Measurements from ENCODE around the gene TRIM58. TPM values are rescaled to one million over a fixed set of nuclear protein-coding genes. Genes with fewer than 3 reads are reported as not detected.

TRIM58 gene, protein sequence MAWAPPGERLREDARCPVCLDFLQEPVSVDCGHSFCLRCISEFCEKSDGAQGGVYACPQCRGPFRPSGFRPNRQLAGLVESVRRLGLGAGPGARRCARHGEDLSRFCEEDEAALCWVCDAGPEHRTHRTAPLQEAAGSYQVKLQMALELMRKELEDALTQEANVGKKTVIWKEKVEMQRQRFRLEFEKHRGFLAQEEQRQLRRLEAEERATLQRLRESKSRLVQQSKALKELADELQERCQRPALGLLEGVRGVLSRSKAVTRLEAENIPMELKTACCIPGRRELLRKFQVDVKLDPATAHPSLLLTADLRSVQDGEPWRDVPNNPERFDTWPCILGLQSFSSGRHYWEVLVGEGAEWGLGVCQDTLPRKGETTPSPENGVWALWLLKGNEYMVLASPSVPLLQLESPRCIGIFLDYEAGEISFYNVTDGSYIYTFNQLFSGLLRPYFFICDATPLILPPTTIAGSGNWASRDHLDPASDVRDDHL
- 0.24 TPM in 1 of 2 replicates, not detected in the other for total RNA-seq

DNA sequence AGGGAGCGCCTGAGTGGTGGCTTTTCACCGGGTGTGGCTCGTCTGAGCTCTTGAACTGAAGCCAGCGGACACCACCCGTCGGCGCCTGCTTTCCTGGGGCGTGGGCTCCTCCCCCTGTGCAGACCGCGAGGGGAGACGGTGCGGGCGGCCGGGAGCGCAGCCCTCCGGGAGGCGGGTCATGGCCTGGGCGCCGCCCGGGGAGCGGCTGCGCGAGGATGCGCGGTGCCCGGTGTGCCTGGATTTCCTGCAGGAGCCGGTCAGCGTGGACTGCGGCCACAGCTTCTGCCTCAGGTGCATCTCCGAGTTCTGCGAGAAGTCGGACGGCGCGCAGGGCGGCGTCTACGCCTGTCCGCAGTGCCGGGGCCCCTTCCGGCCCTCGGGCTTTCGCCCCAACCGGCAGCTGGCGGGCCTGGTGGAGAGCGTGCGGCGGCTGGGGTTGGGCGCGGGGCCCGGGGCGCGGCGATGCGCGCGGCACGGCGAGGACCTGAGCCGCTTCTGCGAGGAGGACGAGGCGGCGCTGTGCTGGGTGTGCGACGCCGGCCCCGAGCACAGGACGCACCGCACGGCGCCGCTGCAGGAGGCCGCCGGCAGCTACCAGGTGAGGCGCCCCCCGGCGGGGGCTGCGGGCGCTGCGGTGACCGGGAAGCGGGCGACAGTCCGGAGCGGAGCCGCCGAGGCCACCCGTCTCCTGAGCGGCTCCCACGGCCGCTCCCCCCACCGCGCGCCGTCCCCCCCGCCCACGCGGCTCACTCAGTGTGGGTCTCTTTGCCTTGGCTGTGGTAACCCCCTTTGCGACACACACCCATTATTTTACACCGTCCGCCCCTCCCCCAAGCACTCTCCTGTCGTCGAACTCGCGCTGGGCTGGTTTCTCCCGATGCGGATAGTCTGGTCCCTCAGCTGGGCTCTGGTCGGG, at the start of gene TRIM58:
Gene TRIM58, plus strand, starts transcription at position 119 of the 916 bp plus-strand sequence. Its CDS starts 60 bp downstream, at position 179.

DNA sequence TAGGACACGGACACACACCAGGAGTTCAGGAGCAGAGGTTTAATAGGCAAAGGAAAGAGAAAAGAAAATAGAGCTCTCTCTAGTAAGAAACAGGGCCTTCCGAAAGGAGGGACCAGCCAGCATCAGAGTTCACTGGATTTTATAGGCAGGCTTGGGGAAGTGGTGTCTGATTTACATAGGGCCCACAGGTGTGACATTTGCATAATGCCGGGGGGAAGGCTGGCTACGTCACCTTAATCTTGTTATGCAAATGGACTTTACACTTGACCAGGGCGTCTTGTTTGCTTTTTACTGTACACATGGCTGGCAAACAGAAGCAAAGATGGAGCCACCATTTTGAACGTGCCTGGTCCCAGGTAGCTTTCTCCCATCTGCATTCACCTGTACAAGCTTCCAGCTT, 33.0 kb upstream of the TRIM58 start, which contains the start of gene OR14A16:
Gene OR14A16, minus strand, starts transcription at position 97 of the 400 bp plus-strand sequence. CDS start 8,390 bp downstream, outside the sequence.

DNA sequence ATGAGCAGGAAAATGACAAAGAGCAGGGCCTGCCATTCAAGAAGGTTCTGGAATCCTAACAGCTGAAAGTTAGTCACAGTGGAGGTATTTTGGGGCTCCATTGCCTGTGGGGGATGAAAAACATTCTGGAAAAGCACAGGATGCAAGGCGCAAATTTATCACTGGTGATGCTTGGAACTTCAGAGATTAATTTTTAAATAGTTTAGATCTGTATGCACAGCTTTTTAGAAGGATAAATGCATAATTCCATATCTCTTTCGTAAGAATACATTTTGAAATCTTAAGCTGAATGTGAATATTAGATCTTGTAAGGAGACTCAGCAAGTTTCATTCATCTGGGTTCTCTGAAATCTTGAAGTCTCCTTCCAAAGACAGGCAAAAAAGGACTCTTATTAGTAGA, 15.2 kb upstream of the TRIM58 start, which contains the start of gene OR11L1:
Gene OR11L1, minus strand, starts transcription at position 101 of the 400 bp plus-strand sequence. Its CDS starts 0 bp downstream, at position 101.

DNA sequence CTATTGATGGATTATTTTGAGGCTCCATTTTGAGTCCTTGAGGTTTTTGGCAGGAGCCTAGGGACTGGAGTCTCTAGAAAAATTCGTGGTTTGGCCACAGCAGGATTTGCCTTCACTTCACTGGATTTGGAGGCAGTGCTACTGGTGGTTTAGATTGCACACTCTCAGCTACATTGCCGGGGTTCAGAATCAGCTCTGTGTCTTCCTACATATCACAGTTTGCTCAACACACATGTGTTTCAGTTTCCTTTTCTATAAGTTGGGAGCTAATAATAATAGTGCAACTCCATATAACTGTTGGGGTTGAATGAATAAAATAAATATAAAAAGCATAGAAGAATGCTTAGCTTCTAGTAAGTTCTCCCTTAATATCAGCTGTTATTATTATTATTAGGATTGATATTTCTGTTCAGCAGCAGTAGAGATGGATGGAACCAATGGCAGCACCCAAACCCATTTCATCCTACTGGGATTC, 38.2 kb downstream of the TRIM58 start, which contains the start of gene OR2W3:
Gene OR2W3, plus strand, starts transcription at position 425 of the 475 bp plus-strand sequence. Its CDS starts 0 bp downstream, at position 425.

DNA sequence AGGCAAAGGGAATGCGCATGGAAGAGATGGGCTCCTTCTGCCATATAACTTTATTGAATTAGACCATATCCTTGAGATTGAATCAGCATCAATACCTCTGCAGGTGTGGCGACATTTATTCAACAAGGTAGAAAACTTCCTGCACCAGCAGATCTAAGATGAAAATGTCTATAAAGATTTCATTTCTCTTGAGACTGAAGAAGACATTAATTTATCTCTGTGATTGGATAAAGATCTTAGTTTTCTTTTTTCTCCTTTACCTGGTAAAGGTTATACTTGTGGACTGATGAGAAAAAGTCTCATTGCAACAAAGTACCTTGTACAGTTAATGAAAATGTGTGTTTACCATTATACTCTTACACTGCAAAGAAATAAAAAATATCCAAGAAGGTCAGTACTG, 63.0 kb downstream of the TRIM58 start, which contains the start of gene OR2T8:
Gene OR2T8, plus strand, starts transcription at position 301 of the 400 bp plus-strand sequence. CDS start 766 bp downstream, outside the sequence.

DNA sequence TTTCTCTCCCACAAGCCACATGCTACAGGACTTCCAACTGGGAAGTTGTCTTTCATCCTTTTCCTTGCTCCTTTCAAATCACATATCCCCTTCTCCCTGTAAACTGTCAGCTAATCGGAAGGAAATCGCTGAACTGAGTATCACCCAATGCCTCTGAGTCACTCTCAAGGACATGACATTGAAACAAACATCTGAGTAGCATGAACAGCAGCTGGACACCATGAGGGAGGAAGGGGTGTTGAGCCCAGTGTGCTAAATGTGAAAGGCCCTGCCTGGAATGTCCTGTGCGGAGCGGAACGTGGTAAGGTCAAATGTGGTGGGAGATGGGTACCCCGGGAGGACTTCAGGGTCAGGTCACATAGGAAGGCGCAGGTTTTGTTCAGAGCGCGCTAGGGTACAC, 67.9 kb downstream of the TRIM58 start, which contains the start of gene OR2AJ1:
Gene OR2AJ1, plus strand, starts transcription at position 22 of the 400 bp plus-strand sequence. CDS start 8,880 bp downstream, outside the sequence.

Other genes with a start within 250 kb of the TRIM58 start
- not detected in 2 replicates for gene OR13G1, start 177.4 kb upstream of the TRIM58 start, total RNA-seq
- gene OR6F1, start 140.5 kb upstream of the TRIM58 start, total RNA-seq = not detected in 2 replicates
- not detected in 2 replicates for gene OR14K1, start 118.6 kb upstream of the TRIM58 start, total RNA-seq
- not detected in 2 replicates for gene OR14A2, start 109.0 kb upstream of the TRIM58 start, total RNA-seq
- gene OR1C1, start 96.6 kb upstream of the TRIM58 start, total RNA-seq = not detected in 2 replicates
- gene OR14A16, start 33.1 kb upstream of the TRIM58 start, total RNA-seq = not detected in 2 replicates
- gene OR11L1, start 15.3 kb upstream of the TRIM58 start, total RNA-seq = not detected in 2 replicates
- not detected in 2 replicates for gene OR2W3, start 38.4 kb downstream of the TRIM58 start, total RNA-seq
- not detected in 2 replicates for gene OR2T8, start 63.1 kb downstream of the TRIM58 start, total RNA-seq
- gene OR2AJ1, start 67.7 kb downstream of the TRIM58 start, total RNA-seq = not detected in 2 replicates
- gene OR2L8, start 91.7 kb downstream of the TRIM58 start, total RNA-seq = not detected in 2 replicates
- gene OR2AK2, start 108.0 kb downstream of the TRIM58 start, total RNA-seq = not detected in 2 replicates
- not detected in 2 replicates for gene OR2L5, start 156.5 kb downstream of the TRIM58 start, total RNA-seq
- under 0.01 TPM in 1 of 2 replicates, not detected in the other for gene OR2L2, start 172.9 kb downstream of the TRIM58 start, total RNA-seq
- gene OR2L3, start 189.6 kb downstream of the TRIM58 start, total RNA-seq = not detected in 2 replicates
- gene OR2L13, start 238.0 kb downstream of the TRIM58 start, total RNA-seq = not detected in 2 replicates